NCI-H2227 treated with DMSO at 0.1 percent for 48 hours (cell line): Measurements from ENCODE around the gene HEATR9.
"Not testable (repeated sequence)": the region's sequence is repeated elsewhere in the genome, so short reads cannot be mapped to it uniquely, and the experiment has no call there.

Experiments used
- DNase-seq: peaks from one replicate; lab custom pipeline; 2025; lab: John Stamatoyannopoulos, UW

Gene HEATR9

GRCh38 chr17:35868737-35869136 is at the start of gene HEATR9:
Gene HEATR9, minus strand, starts transcription at chr17:35868891. Its CDS starts 149 bp downstream, at chr17:35868742.
- DNase-seq, result no peak

- DNase-seq, result no peak
Observed at GRCh38 chr17:35917519-35918213, 49.0 kb upstream of the HEATR9 start.

- DNase-seq, result no peak
Observed at GRCh38 chr17:35915153-35915964, 46.7 kb upstream of the HEATR9 start.

GRCh38 chr17:35914354-35914753 is 45.7 kb upstream of the HEATR9 start:
- no peak for DNase-seq

- DNase-seq, result no peak
Observed at GRCh38 chr17:35913609-35914008, 44.9 kb upstream of the HEATR9 start.

- DNase-seq, result no peak
Observed at GRCh38 chr17:35912942-35913341, 44.3 kb upstream of the HEATR9 start.

GRCh38 chr17:35912339-35912912 is 43.7 kb upstream of the HEATR9 start:
- no peak for DNase-seq

- no peak for DNase-seq
Observed at GRCh38 chr17:35909408-35909807, 40.7 kb upstream of the HEATR9 start.

- DNase-seq, result no peak
Observed at GRCh38 chr17:35907691-35908090, 39.0 kb upstream of the HEATR9 start.

GRCh38 chr17:35906926-35907637 is 38.4 kb upstream of the HEATR9 start:
- DNase-seq, result no peak

- no peak for DNase-seq
Observed at GRCh38 chr17:35906191-35906925, 37.7 kb upstream of the HEATR9 start.

GRCh38 chr17:35903451-35903850 is 34.8 kb upstream of the HEATR9 start:
- DNase-seq, result no peak

- DNase-seq, result no peak
Observed at GRCh38 chr17:35901631-35902175, 33.0 kb upstream of the HEATR9 start.

- no peak for DNase-seq
Observed at GRCh38 chr17:35900708-35901480, 32.2 kb upstream of the HEATR9 start.

GRCh38 chr17:35900280-35900679 is 31.6 kb upstream of the HEATR9 start:
- no peak for DNase-seq

- DNase-seq, result no peak
Observed at GRCh38 chr17:35898283-35899070, 29.8 kb upstream of the HEATR9 start.

GRCh38 chr17:35897772-35898171 is 29.1 kb upstream of the HEATR9 start:
- not testable (repeated sequence) for DNase-seq

GRCh38 chr17:35895636-35896587 is 27.2 kb upstream of the HEATR9 start:
- no peak for DNase-seq

- no peak for DNase-seq
Observed at GRCh38 chr17:35894206-35894605, 25.5 kb upstream of the HEATR9 start.
